NB4 (cell line): ENCODE results near the gene PDE11A.
A peak's percentile ranks its signal among the peaks of the same experiment; 100 is the strongest.

Source experiments
- DNase-seq: peaks from one replicate; pipeline ENCODE4 v3.0.0; 2010; ENCODE audit warnings: low read depth
- H3K4me3 ChIP-seq: one replicate; pipeline ENCODE4 v1.5.1; 2011; ENCODE audit warnings: mild to moderate bottlenecking, low read depth, low read length, moderate library complexity
- CTCF ChIP-seq: IDR thresholded peaks from one replicate; pipeline ENCODE4 v1.5.1; 2012; ENCODE audit warnings: low read depth, low read length
- MAX ChIP-seq: IDR thresholded peaks from 2 replicates; pipeline ENCODE4 v1.6.1; 2011; ENCODE audit warnings: low read depth, low read length
- MYC ChIP-seq: IDR thresholded peaks from 2 replicates; pipeline ENCODE4 v1.6.1; 2011; ENCODE audit warnings: low read depth, low read length
- POLR2A ChIP-seq: IDR thresholded peaks from 2 replicates; pipeline ENCODE4 v1.6.1; 2011; ENCODE audit warnings: mild to moderate bottlenecking; ENCODE audit not compliant: insufficient read length; ENCODE audit errors: extremely low read depth

Gene PDE11A

GRCh38 chr2:177816766-177817165 is 255.8 kb downstream of the PDE11A start:
- H3K4me3 ChIP-seq = no peak overlapping the region
- no peak for DNase-seq

GRCh38 chr2:177812713-177813396 is 259.7 kb downstream of the PDE11A start:
- no peak for TF ChIP-seq CTCF
- TF ChIP-seq MAX = no peak
- TF ChIP-seq POLR2A = no peak
- TF ChIP-seq MYC = no peak
- H3K4me3 ChIP-seq = no peak overlapping the region
- DNase-seq = peak; percentile 7

More at GRCh38 chr2:177816766-177817165, 255.8 kb downstream of the PDE11A start:
- TF ChIP-seq MYC = no peak
- no peak for TF ChIP-seq CTCF
- TF ChIP-seq POLR2A = no peak
- TF ChIP-seq MAX = no peak

GRCh38 chr2:177810906-177811305 is 261.7 kb downstream of the PDE11A start:
- DNase-seq = peak; percentile 16
- TF ChIP-seq MYC = no peak
- H3K4me3 ChIP-seq = no peak overlapping the region

- TF ChIP-seq POLR2A (no peak), MYC (no peak)
- no peak overlapping the region for H3K4me3 ChIP-seq
- no peak for DNase-seq
Observed at GRCh38 chr2:177808984-177809809, 263.4 kb downstream of the PDE11A start.

GRCh38 chr2:177806025-177806424 is 266.6 kb downstream of the PDE11A start:
- H3K4me3 ChIP-seq = no peak overlapping the region
- TF ChIP-seq CTCF (no peak), MYC (no peak), MAX (no peak), POLR2A (no peak)
- no peak for DNase-seq

GRCh38 chr2:177799531-177799930 is 273.0 kb downstream of the PDE11A start:
- peak; percentile 50 for DNase-seq
- TF ChIP-seq MYC (no peak), CTCF (peak; percentile 76)
- H3K4me3 ChIP-seq = no peak overlapping the region

GRCh38 chr2:177797808-177798207 is 274.8 kb downstream of the PDE11A start:
- H3K4me3 ChIP-seq = no peak overlapping the region
- no peak for DNase-seq
- no peak for TF ChIP-seq POLR2A
- TF ChIP-seq MYC = no peak
- no peak for TF ChIP-seq MAX
- TF ChIP-seq CTCF = no peak
